Stimulated activated CD8-positive, alpha-beta memory T cell treated with anti-CD3 and anti-CD28 coated beads, Interleukin-7, amount 100 ng/mL, for 4 hours (primary cell): ENCODE results near the gene CACNA1A.
"Not testable (repeated sequence)": the region's sequence is repeated elsewhere in the genome, so short reads cannot be mapped to it uniquely, and the experiment has no call there.

Source experiments
- DNase-seq, 2 donors: peaks; one replicate each; pipeline ENCODE4 v3.0.0-alpha.2; 2020; ENCODE audit warnings: low read depth in 2 of 2

Gene CACNA1A

DNA sequence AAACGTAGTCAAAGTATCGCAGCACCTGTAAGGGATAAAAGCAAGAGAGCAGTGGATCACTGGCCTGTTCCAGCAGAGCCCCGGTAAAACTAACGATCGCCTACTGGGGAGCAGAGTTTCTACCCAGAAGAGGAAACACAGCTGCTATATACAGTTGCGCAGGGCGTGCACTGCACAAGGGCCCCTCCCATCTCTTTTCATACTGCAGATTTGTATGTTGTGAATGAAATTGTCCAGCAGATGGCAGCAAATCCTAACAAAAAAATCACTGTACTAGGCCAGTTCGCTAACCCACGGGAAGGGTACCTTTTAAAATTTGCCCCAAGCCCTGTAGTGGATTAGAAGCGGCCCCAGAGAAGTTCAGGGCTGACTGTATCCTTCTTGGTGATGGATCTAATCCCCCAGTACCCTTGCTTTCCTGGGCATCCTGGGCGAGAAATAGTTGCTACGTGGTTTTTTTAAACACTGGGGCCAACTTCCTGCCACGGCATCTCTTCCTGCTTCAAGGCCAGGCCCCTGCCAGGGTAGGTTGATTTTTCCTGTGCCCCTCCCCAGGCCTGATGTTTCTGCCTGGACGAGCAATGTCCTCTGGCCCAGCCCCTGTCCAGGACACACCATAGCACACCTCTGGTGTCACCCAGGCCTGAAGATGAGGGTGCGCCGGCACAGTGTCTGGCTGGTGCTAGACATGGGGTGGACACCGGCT, 229.0 kb downstream of the CACNA1A start:
- DNase-seq: peak; percentile 20 to 38

DNA sequence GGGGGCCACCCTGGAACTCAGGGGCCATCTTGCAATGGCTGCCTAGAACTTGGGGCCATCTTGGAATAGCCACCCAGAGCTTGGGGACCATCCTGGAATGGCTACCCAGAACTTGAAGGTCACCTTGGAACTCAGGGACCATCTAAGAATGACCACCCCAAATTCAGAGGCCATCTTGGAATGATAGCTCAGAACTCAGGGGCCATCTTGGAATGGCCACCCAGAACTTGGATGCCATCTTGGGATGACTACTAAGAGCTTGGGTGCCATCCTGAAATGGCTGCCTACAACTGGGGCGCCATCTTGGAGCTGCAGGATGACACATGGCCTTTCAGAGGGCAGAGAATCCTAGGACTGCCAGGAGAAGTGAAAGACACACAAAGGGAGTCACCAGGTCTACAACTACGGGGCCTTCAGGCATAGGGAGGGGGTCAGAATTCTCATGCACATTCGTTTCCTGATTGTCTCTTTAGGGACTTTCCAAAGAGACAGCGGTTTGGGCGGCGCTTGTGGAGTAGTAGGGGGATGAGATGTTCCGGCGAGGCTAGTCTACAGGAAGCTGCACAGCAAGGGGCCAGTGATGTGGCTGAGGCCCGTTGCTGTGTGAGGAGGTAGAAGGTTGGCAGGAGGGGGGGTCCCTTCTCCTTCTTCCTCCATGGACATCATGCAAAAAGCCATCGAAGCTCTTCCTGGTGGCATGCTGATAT, 231.1 kb downstream of the CACNA1A start:
- no peak for DNase-seq

DNA sequence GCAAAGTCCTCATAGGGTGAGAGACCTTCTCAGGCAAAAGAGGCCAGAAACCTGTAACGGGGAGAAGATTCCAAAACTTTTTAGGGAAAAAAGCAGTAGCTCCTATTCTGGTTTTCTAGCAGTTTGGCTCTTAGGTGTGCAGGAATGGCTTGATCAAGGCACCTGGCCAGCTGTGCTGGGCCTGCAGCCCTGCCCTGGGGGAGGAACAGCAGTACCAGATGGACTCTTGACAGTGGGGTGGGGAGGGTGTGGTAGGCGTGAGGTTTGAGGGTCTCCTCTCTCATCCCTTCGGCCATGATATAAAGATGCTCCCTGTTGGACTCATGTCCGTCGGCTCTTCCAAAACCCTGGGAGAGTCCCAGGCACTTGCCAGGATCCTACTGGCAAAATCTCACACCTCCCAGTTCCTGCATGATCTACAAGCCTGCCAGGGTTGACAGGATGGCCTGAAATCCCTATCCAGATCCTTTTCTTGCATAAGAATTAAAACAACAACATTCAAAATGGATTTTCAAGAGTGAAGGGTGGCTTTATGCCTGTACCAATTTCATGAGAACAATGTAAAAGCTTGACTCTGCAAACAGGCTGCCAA, 235.7 kb downstream of the CACNA1A start:
- no peak for DNase-seq

DNA sequence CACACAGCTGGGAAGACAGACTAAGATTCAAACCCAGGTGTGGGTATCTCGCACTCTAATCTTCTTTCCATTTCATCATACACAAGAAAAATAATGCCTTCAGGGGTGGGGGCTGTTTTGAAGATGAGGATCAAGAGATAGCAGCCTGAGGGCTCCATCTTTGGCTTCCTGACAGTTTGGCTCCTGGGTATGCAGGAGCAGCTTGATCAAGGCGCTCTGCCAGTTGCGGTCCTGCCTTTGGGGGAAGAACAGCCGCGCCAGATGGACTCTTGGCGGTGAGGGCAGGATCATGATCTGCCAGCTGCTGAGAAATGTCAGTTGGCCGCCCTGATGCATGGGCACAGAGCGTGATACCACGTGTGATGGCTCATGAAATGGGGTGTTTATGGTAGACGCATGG, 236.9 kb downstream of the CACNA1A start:
- no peak for DNase-seq

DNA sequence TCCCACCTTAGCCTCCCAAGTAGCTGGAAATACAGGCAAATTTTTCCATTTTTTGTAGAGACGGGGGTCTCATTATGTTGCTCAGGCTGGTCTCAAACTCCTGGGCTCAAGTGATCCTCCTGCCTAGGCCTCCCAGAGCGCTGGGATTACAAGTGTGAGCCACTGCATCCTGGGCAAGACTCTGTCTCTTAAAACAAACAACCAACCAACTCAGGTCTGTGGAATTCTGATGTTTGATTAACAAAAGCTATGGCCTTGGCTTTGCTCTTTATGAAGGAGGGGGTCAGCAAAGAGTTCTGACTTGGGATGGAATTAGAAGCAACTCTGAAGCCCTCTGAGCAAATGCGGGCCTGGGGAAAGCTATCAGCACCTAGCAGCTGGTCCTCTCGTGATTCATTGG, 238.4 kb downstream of the CACNA1A start:
- DNase-seq: no peak

DNA sequence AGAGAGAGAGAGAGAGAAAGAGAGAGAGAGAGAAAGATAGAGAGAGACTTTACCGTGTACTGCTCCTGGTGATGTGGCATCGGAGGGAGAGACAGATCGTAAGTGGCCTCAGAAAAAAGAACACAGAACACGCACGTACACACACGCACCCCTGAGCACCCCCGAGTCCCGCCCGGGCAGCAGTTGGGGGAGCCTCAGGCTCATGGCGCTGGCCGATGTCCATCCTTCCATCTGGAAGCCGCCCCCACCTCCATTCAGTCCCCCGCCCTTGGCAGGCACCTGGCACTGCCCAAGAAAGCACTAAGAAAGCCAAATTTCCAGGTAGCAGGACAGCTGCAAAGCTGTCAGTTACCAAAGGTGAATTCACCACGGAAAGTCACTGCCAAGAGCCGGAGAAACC, 239.1 kb downstream of the CACNA1A start:
- no peak for DNase-seq

DNA sequence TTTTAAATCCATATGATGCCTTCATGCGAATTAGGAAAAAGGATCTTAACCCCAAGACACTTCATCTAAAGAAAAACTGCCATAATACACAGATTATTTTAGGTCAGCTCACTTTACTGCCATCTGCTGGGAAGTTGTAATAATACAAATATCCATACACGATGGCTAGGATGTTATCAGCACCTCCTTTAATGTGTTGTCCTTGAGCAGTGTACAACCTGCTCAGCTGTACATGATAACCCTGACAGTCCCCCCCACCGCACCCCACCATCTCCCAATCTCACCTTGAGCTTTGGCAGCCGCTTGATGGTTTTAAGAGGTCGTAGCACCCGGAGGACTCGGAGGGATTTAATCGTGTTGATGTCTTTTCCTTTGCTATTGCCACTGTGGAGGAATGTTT, 243.8 kb downstream of the CACNA1A start:
- DNase-seq: no peak

DNA sequence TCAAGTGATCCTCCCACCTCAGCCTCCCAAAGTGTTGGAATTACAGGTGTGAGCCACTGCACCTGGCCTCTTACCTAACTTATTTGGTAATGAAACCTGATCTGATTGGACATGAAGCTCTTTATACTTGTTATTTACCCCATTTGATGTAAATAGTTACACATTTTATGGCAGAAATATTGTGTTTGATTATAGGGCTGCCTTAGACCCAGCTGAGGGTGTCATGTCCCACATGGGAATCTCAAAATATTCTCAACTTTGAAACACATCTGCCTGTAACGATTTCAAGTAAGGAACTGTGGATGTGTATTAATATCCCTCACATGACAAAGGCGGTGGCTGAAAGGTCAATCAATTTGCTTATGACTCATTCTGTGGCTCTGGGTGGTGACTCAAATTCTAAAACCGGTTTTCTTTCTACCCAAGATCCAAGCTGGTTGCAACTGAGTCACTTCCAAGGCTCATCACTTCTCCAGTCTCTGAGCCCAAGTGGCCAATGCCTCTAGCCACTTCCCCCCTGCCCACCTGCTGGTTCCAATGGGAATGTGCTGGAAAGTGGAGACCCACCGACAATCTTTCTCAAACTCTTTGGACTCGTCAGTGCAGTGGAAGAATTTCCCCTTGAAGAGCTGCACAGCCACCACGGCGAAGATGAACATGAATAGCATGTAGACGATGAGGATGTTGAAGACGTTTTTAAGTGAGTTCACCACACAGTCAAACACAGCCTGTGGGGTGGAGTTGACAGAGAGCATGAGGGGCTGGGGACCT, 245.2 kb downstream of the CACNA1A start:
- DNase-seq: no peak

DNA sequence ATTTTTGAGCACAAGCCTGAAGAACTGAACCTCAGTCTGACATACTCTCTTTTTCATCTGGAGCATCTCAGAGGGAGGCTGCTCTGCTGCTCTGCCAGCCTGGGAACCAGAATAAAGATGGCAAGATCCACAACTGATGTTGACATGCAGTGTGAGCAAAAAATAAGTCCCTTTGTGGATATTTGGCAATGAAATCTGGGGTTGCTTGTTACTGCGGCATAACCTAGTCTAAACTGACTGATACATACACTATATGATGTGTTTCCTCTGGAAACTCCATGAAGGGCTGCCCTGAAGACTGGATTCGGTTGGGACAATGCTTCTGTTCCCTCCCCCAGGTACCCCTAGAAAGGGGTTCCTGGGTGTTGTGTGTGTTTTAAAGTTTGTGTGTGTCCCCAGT, 249.4 kb downstream of the CACNA1A start:
- DNase-seq: no peak

DNA sequence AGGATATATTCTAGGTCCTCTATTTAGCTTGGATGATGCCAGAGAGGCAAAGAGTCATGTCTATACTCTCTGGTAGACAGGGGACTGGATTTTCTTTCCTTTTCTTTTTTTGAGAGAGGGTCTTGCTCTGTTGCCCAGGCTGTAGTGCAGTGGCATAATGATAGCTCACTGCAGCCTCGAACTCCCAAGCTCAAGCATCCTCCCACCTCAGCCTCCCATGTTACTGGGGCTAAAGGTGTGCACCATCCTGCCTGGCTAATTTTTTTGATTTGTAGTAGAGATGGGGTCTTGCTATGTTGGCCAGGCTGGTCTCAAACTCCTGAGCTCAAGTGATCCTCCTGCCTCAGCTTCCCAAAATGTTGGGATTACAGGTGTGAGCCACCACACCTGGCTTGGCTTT, 249.9 kb downstream of the CACNA1A start:
- DNase-seq: not testable (repeated sequence)

DNA sequence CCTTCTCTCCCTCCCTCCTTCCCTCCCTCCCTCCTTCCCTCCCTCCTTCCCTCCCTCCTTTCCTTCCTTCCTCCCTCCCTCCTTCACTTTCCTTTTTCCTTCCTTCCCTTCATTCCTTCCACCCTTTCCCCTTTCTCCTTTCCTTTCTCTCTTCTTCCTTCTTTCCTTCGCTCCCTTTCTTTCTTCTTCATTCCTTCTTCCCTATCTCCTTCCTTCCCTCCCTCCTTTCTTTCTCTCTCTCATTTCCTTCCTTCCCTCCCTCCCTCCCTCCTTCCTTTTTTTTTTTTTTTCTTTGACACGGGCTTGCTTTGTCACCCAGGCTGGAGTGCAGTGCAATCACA, 250.6 kb downstream of the CACNA1A start:
- DNase-seq: no peak

DNA sequence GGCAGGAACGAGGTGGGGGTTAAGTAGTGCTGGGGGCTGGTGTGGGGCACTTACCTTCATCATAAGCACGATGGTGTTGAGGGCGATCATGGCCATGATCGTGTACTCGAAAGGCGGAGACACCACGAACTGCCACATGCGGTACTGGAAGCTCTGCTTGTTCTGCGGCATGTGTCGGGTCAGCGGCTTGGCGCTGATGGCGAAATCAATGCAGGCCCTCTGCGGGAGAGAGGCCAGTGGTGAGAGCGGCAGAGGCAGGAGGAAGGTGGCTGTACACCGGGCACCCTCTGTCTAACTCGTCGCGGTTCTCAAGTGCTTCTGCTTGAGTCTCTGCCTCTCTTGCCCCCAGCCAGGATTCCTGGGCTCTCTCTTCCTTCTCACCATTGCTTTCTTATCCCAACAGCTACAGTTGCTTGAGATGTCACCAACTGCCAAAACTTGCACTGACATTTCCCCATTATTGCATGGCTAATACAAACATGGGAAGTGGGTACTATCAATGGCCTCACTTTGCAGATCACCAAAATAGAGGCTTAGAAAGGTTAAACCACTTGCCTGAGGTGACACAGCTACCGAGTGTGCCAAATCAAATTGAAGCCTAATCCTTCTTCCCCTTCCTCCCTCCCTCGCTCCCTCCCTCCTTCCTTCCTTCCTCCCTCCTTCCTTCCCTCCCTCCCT, 251.1 kb downstream of the CACNA1A start:
- no peak for DNase-seq

DNA sequence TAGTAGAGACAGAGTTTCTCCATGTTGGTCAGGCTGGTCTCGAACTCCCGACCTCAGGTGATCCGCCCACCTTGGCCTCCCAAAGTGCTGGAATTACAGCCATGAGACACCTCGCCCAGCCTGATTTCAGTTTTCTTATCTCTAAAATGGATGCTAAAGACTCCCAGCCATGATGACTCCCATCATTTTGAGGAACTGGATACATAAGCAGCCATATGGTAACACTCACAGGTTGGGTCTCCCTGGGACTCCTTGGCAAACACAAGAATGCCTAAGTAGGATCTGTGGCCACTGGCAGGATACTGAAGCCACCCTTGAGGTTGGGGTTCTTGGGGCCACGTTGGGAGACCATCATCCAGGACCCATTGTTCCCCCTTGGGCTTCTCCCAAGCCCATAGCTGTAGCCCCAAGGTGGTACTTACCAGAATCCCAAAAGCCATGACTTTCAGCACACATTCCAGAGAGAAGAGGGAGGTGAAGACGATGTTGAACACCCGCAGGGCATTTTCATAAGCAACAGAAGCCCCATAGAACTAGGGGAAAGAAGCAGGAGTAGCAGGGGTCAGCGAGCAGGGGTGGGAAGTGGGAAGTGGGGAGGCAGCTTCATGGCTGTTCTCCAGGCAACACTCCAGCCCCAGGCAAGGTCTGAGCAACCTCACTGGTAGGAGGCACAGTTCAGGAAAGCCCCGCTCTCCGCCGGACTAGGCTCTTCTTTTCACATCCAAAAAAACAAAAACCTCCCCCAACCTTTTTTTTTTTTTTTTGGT, 253.5 kb downstream of the CACNA1A start:
- DNase-seq: no peak

DNA sequence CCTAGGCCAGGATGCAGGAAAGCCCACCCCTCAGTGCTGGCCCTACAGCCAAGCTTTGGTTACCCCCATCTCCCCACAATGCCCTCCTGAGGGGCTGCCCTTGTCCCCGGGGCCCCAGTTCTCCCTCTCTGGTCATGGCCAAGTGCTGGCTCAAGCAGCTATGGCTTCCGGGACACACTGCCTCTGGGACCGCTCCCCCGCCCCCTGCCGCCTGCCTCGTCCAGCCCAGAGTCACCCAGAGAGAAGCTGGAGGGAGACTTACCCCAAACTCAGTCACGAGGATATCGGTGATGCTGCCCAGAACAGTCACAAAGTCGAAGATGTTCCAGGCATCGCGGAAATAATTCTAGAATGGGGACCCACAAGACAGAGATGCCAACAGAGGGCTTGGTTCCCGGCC, 261.4 kb downstream of the CACNA1A start:
- DNase-seq: no peak

DNA sequence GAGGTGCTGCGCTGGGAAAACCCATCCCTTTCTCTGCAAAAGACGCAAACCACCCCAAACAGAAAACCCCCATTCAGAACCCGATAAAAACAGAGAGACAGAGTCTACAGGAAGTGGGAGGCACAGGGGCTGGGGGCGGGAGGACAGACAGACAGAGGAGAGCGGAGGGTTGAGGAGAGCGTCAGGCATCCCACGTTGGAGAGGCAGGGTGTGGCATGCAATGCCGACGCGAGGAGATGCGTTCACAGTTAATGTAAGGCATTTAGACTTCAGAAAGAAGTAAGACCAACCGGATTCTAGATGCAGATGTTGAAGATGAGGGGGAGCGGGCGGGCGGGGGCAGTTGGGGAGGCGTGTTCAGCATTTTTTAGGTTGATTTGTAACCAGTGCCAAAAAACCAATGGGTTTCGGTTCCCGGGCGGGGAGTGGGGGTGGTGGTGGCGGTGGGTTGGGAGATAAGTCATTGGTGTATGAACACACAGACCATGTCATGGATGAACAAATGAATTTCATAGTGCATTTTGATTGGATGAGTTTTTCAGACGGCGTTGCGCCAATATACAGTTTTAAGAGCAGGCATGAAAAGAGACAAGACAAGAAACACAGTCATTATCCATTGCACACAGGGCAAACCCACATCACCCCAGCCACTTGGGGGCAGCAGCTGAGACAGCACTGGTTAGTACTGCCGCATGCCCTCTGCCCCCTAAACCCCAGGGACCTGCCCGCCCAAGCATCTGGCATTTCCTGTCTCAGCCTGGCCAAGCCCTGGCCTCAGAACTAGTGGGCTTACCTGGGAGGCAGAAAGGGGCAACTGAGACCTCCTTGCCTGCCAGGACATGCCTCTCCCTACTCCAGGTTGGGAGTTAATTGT, 264.8 kb downstream of the CACNA1A start:
- DNase-seq: peak; percentile 28 to 33

DNA sequence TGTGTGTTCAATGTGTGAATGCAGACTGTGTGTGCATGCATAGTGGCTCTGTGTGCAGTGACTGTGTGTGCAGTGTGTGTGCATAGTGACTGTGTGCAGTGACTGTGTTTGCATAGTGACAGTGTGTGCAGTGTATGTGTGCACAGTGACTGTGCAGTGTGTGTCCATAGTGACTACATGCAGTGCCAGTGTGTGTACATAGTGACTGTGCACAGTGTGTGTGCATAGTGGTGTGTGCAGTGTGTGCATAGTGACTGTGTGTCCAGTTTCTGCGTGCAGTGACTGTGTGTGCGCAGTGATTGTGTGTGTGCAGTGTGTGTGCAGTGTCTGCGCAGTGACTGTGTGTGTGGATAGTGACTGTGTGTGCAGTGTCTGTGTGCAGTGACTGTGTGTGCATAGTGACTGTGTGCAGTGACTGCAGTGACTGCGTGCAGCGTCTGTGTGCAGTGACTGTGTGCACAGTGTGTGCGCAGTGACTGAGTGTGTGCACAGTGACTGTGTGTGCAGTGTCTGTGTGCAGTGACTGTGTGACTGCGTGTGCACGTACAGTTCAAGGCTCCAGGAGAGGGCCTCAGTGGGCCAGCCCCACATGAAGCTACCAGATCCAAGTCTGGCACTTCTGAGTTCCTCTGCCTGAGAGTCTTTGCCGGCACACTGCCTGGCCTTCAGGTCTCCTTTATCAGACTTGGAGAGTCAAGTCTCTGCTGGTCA, 265.8 kb downstream of the CACNA1A start:
- DNase-seq: no peak

DNA sequence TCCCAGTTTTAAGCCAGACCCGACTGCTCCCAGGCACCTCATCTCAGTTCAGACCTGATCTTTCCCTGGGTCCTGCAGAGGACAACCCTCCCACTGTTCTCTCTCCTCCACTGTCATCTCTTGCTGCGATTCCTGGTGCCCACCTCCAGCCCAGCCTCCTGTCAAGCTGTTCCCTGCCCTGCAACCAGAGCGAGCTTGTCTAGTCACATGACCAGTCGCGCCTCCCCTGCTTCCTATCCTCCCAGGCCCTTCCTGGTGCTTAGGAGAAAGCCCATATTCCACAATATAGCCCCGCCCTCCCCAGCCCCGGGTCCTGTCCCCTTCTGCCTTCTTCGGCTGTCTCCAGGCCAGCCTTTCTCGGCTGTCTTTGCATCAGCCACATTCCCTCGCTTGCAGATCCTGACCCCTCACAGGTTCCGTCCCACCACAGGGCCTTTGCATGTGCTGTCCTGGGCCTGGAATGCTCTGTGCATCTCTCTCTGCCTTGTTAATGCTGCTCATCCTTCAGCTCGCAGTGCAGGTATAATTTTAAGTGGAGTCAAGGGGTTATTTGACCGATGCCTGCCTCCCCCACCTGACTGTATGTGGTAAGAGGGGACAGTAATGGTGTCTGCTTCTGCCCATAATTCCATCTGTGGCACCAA, 267.3 kb downstream of the CACNA1A start:
- no peak for DNase-seq

DNA sequence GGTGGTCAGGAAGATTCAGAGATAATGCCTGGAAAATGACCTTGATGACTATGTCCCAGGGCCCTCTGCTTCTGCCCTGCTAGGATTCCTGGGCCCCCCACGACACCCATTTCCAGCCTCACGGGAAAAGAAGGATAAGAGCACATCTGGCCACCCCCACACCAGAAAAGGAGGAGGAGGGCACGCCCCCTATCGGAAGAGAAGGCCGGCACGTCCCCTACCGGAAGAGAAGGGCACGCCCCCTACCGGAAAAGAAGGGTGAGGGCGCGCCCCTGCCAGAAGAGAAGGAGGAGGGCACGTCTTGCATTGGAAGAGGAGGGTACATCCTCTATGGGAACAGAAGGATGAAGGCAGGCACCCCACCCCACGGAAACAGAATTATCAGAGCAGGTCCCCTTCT, 271.8 kb downstream of the CACNA1A start:
- DNase-seq: peak; percentile 25 to 35

DNA sequence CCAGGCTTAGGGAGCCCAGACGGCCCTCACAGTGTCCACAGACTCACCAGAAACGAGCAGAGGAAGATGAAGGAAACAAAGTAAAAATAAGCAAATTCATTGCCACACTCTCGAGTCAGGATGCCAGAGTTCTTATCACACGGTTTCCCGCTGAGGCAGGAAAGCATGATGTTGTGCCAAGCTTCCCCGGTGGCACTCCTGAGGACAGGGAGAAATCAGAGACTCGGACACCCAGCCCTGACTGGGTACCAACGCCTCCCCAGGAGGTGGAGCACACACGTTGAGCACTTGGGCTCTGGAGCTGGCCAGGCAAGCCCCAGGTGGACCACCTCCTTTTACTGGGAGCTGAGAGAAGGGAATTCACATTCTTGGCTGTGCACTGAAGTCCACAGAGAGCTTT, 274.6 kb downstream of the CACNA1A start:
- DNase-seq: no peak
